Right ventricle myocardium inferior (tissue), 1 donor: Measurements from ENCODE around the gene GNB5. TPM values are rescaled to one million over a fixed set of nuclear protein-coding genes. Genes with fewer than 3 reads are reported as not detected.
"Not testable (repeated sequence)": the region's sequence is repeated elsewhere in the genome, so short reads cannot be mapped to it uniquely, and the experiment has no call there.

Source experiments
- ATAC-seq: fragments of 200-7000 bp; cut with Tn5 transposase; one replicate; pipeline ENCODE4 v1.9.1; 2020; ENCODE audit warnings: mild to moderate bottlenecking, moderate library complexity
- DNase-seq: peaks from one replicate; pipeline ENCODE4 v3.0.0; 2021; ENCODE audit errors: missing footprints
- intact Hi-C: fragments of 100-400 bp; cut with DNase I; formaldehyde crosslinking; loops from one replicate; pipeline ENCODE4 v1.11.0; 2022
- total RNA-seq: library from RNA; stranded (reverse); fragmentation: NEBNext Ultra II Directional; extraction: Animal tissue kit (Norgen Biotek cat#: 25700); gene quantifications from one replicate; pipeline ENCODE4 v1.2.1, GENCODE V29; 2021
- donor health status: DM: no; HTN: yes; CAD: no; lungs with severe emphysema.

GNB5 gene
- total RNA-seq, 1 donor from 2014 or later, result 10.6 TPM

DNA sequence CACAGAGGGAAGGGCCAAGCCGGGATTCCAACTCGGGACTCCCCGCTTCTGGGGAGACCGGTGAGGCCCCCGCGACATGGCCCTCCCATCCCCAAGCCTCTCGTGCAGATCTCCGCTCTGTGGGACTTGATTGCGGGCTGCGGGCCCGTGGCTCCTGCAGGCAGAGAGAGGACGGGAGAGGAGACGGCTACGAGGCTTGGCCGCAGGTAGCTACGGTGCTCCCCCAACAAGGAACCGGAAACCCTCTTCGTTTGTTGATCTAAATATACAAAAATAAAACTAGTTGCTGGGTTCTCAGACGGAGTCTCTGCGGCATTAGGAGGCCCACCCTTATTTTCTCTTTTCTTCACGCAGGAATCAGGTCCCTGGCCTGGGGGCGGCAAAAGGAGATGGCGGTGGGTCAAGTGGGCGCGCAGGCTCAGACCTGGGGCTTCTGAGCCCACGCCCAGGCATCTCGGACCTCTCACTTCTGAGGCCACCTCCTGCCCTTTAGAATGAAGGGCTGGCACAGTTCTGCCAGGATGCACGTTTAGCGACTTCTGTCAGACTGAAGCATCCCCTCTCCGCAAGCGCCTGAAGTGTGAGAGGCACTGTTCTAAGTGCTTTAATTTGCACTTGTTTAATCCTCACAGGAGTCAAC lies 10.9 kb downstream of the GNB5 start:
- intact Hi-C loops, result loop anchor here (5.0 kb wide), 1 partner anchor 47 kb away; no protein-coding TSS in a partner anchor
- DNase-seq (no peak), ATAC-seq (peak; percentile 29)

GRCh38 chr15:52179278-52180195 lies 11.7 kb downstream of the GNB5 start:
- intact Hi-C loops, result loop anchor here (5.0 kb wide), 1 partner anchor 48 kb away; no protein-coding TSS in a partner anchor

GRCh38 chr15:52178765-52179164 lies 12.4 kb downstream of the GNB5 start:
- DNase-seq (no peak), ATAC-seq (no peak)
- intact Hi-C loops, result no loop called here

More at GRCh38 chr15:52179278-52180195, 11.7 kb downstream of the GNB5 start:
- ATAC-seq (peak; percentile 90), DNase-seq (peak; percentile 87)

GRCh38 chr15:52172869-52173268 lies 18.3 kb downstream of the GNB5 start:
- DNase-seq (no peak), ATAC-seq (no peak)
- intact Hi-C loops, result no loop called here

GRCh38 chr15:52171807-52172206 lies 19.4 kb downstream of the GNB5 start:
- ATAC-seq (no peak), DNase-seq (no peak)
- intact Hi-C loops, result no loop called here

DNA sequence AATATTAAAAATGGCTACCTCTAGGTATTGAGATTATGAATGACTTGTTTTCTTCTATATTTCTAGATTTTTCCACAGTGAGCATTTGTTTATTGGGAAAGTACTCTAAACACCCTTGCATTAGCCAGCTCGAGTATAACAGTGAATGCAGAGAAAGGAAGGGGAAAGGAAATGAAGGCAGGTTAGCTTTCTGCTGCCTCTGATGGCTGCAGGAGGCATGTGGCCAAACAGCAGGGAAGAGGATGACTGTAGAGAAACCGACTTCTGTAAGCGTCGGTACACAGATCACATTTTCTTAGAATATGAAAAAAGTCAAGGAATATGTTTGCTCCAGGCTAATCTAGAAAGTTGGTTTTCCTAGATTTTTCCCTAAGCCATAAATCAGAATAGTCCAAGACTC lies 19.8 kb downstream of the GNB5 start:
- intact Hi-C loops, result no loop called here
- ATAC-seq (no peak), DNase-seq (no peak)

DNA sequence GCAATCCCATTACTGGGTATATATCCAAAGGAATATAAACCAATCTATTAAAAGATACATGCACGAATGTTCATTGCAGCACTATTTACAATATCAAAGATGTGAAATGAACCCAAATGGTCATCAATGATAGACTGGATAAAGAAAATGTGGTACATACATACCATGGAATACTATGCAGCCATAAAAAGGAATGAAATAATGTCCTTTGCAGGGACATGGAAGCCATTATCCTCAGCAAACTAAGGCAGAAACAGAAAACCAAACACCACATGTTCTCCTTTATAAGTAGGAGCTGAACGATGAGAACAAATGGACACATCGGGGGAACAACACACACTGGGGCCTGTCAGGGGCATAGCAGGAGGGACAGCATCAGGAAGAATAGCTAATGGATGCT lies 21.0 kb downstream of the GNB5 start:
- ATAC-seq, intact Hi-C loops, DNase-seq: not testable (repeated sequence)

- ATAC-seq, DNase-seq, intact Hi-C loops: not testable (repeated sequence)
These were observed 25.6 kb downstream of the GNB5 start for GRCh38 chr15:52165494-52166131.

GRCh38 chr15:52164631-52165265 lies 26.4 kb downstream of the GNB5 start:
- no peak for DNase-seq
- ATAC-seq, result no peak
- intact Hi-C loops, result no loop called here

DNA sequence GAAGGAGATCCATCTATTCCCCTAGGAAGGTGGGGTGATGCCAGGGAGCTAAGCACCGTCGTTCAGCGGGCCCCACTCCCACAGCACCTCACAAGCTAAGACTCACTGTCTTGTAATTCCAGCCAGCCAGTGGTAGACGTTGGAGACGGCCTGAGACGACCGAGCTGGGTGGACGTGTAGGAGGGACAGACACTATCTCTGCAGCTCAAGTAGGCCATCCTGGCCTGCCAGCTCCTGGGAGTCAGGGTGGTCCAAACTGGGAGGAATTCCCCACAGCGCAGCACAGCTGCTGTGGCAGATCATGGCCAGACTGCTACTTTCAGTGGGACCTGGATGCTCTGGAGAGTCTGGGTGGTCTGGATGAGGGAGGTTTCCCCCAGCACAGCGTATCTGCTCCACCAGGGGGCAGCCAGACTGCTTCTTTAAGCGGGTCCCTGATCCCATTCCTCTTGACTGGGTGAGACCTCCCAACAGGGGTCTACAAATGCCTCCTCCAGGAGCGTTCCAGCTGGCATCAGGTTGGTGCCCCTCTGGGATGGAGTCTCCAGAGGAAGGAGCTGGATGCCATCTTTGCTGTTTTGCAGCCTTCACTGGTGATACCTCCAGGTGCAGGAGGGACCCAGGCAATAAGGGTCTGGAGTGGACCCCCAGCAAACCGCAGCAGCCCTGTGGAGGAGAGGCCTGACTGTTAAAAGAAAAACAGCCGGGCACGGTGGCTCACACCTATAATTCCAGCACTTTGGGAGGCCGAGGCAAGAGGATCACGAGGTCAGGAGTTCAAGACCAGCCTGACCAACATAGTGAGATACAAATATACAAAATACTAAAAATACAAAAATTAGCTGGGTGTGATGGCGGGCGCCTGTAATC lies 27.6 kb downstream of the GNB5 start:
- ATAC-seq (no peak), DNase-seq (no peak)
- intact Hi-C loops, result no loop called here

DNA sequence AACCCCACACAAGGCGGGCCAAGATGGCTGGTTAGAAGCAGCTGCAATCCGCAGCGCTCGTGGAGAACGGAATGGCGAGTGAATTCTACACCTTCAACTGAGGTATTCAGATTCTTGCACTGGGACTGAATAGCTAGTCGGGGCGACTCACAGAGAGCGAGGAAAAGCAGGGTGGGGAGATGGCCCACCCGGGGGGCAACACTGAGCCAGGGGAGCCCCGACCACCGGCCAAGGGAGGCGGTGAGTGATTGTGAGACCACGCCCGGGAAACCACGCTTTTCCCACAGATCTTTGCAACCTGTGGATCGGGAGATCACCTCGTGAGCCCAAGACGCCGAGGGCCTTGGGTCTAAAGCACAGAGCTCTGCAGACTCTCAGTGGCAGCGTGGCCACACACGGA lies 28.3 kb downstream of the GNB5 start:
- no peak for DNase-seq
- ATAC-seq, result no peak
- intact Hi-C loops, result no loop called here

DNA sequence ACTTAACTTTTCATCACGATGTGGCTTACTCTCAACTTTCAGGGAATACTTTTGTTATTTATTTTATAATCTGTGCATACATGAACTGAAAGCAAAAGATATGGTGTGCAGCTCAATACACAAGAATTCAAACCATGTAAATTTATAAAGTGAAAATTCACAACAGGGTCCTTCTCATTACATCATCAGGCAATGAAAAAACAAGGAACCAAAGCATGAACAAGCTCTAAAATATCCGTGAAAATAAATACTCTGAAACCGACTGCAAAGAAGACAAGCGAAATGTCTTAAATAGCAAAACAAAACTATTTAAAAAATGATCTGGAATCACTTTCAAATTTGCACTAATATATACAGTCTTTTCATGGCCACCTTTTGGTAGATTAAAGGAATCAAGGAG lies 28.9 kb downstream of the GNB5 start:
- intact Hi-C loops, result no loop called here
- no peak for DNase-seq
- no peak for ATAC-seq

- intact Hi-C loops, result no loop called here
- ATAC-seq (no peak), DNase-seq (no peak)
These were observed 29.7 kb downstream of the GNB5 start for GRCh38 chr15:52161406-52161966.

- intact Hi-C loops, result no loop called here
- ATAC-seq (no peak), DNase-seq (no peak)
These were observed 31.5 kb downstream of the GNB5 start for GRCh38 chr15:52159645-52160044.

- DNase-seq (no peak), ATAC-seq (no peak)
- intact Hi-C loops, result no loop called here
These were observed 33.0 kb downstream of the GNB5 start for GRCh38 chr15:52158084-52158765.

- DNase-seq (no peak), ATAC-seq (no peak)
- intact Hi-C loops, result no loop called here
These were observed 35.3 kb downstream of the GNB5 start for GRCh38 chr15:52155878-52156277.
